ENCODE data around the gene SMCO4. TPM values are rescaled to one million over a fixed set of nuclear protein-coding genes. Genes with fewer than 3 reads are reported as not detected.

Gene SMCO4
- total RNA-seq, 4 donors from 2014 or later = 8.5 to 30.1 (median 20.9) TPM

DNA sequence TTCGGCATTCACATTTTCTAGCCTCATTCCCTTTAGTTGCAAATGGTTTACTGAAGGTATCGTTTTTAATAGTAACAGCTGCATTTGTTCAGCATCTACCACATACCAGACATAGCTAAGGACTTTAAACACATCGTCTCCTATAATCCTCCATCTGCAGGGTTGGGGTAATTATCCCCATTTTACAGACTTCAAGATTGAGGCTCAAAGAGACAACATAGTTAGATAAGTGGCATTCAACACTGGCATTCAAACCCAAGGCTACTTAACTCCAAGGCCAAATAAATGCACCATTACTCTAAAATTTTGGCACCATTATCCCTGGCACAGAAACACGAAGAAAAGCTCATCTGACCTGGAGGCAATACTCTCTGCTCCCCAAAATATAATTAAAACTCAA, 28.5 kb downstream of the SMCO4 start:
- no peak for TF ChIP-seq CTCF (IDR thresholded peaks at IDR 0.05)
- DNase-seq (ENCODE audit: low spot score) (no peak), ATAC-seq (ENCODE audit: low FRiP score) (no peak)

- no peak for DNase-seq (ENCODE audit: low spot score)
- no peak for TF ChIP-seq CTCF (IDR thresholded peaks at IDR 0.05)
- no peak for ATAC-seq (ENCODE audit: low FRiP score)
These were observed 29.4 kb downstream of the SMCO4 start for GRCh38 chr11:93513772-93514171.

DNA sequence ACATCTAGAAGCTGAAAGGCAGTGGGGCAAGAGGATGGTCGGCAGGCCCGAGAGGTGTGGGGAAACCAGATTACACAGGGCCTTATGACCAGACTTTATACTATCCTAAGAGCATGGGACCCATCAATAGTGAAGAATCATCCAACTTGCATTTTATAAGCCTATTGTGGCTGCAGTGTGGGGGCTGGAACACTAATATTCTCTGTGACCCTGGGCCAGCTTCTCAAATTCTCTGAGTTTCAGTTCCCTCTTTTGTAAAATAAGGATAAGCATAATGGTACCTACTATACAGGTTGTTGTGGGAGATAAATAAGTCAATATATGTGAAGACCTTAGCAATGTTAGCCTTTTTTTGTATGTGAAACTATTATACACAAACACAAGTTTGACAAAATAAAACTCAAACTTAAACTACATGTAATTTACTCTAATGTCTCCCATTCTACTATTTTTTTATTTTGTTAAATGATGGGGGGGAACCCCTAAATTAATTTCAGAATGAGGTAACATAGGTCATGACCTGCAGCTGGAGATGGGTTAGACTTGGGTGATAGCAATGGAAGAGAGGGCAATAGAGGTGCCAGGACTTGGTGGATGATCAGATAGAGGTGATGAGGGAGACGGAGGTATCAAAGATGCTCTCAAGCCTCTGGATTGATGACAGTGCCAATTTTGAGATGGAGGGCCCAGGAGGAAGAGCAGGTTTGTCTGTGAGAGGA, 30.1 kb downstream of the SMCO4 start:
- TF ChIP-seq CTCF (IDR thresholded peaks at IDR 0.05) = no peak
- no peak for ATAC-seq (ENCODE audit: low FRiP score)
- no peak for DNase-seq (ENCODE audit: low spot score)

DNA sequence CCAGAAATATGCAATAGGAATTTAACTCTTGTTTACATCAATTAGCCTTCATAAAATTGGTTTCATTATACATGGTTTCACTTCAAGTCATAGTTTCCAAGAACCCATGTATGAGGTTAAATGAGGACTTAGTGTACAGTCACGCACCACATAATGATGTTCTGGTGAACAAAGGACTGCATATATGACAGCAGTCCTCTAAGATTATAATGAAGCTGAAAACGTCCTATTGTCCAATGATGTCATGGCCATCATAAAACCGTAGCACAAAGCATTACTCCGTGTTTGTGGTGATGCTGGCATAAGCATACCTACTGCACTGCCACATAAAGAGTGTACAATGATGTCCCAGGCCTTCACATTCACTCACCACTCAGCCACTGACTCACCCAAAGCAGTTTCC, 31.1 kb downstream of the SMCO4 start:
- DNase-seq (ENCODE audit: low spot score) (no peak), ATAC-seq (ENCODE audit: low FRiP score) (no peak)
- TF ChIP-seq CTCF (IDR thresholded peaks at IDR 0.05) = no peak

GRCh38 chr11:93510196-93510873, 32.9 kb downstream of the SMCO4 start:
- DNase-seq (ENCODE audit: low spot score) = no peak
- TF ChIP-seq CTCF (IDR thresholded peaks at IDR 0.05) = no peak
- no peak for ATAC-seq (ENCODE audit: low FRiP score)

GRCh38 chr11:93507517-93507916, 35.7 kb downstream of the SMCO4 start:
- ATAC-seq (ENCODE audit: low FRiP score) (no peak), DNase-seq (ENCODE audit: low spot score) (no peak)
- TF ChIP-seq CTCF (IDR thresholded peaks at IDR 0.05) = no peak

GRCh38 chr11:93505703-93506102, 37.5 kb downstream of the SMCO4 start:
- no peak for ATAC-seq (ENCODE audit: low FRiP score)
- no peak for DNase-seq (ENCODE audit: low spot score)
- no peak for TF ChIP-seq CTCF (IDR thresholded peaks at IDR 0.05)

Measured in omental fat pad (tissue), 4 donors.